Activated CD4-positive, alpha-beta T cell treated with anti-CD3 and anti-CD28 coated beads, Interleukin-2, amount 50 U/mL, for 48 hours (primary cell): ENCODE data around the gene PTTG1IP2.

ENCODE experiments used
- DNase-seq, 2 experiments: peaks; one replicate each; pipeline ENCODE4 v3.0.0-alpha.2; 2020

PTTG1IP2 gene

GRCh38 chr7:90484706-90485105 is 15.3 kb downstream of the PTTG1IP2 start:
- no peak for DNase-seq

GRCh38 chr7:90485734-90486316 is 16.4 kb downstream of the PTTG1IP2 start:
- DNase-seq, result no peak

GRCh38 chr7:90487808-90488207 is 18.4 kb downstream of the PTTG1IP2 start:
- no peak for DNase-seq

GRCh38 chr7:90488220-90488619 is 18.8 kb downstream of the PTTG1IP2 start:
- no peak for DNase-seq

GRCh38 chr7:90492250-90492649 is 22.8 kb downstream of the PTTG1IP2 start:
- DNase-seq, result no peak

- DNase-seq, result no peak
Measured at GRCh38 chr7:90495241-90495640, 25.8 kb downstream of the PTTG1IP2 start.

GRCh38 chr7:90502539-90502938 is 33.1 kb downstream of the PTTG1IP2 start:
- no peak for DNase-seq

- no peak for DNase-seq
Measured at GRCh38 chr7:90503367-90503766, 33.9 kb downstream of the PTTG1IP2 start.

- DNase-seq, result no peak
Measured at GRCh38 chr7:90507692-90508091, 38.3 kb downstream of the PTTG1IP2 start.

GRCh38 chr7:90511776-90512175 is 42.3 kb downstream of the PTTG1IP2 start:
- no peak for DNase-seq

GRCh38 chr7:90512821-90513254 is 43.4 kb downstream of the PTTG1IP2 start:
- no peak for DNase-seq

- DNase-seq, result no peak
Measured at GRCh38 chr7:90516257-90516656, 46.8 kb downstream of the PTTG1IP2 start.

GRCh38 chr7:90518630-90519029 is 49.2 kb downstream of the PTTG1IP2 start:
- no peak for DNase-seq

GRCh38 chr7:90520484-90520883 is 51.0 kb downstream of the PTTG1IP2 start:
- DNase-seq, result no peak

GRCh38 chr7:90530263-90530662 is 60.8 kb downstream of the PTTG1IP2 start:
- no peak for DNase-seq

- DNase-seq, result no peak
Measured at GRCh38 chr7:90532231-90532929, 62.9 kb downstream of the PTTG1IP2 start.

GRCh38 chr7:90536449-90536848 is 67.0 kb downstream of the PTTG1IP2 start:
- DNase-seq, result no peak

- DNase-seq, result no peak
Measured at GRCh38 chr7:90538405-90538804, 69.0 kb downstream of the PTTG1IP2 start.

- no peak for DNase-seq
Measured at GRCh38 chr7:90540406-90540805, 71.0 kb downstream of the PTTG1IP2 start.

GRCh38 chr7:90551036-90551435 is 81.6 kb downstream of the PTTG1IP2 start:
- DNase-seq, result no peak

- no peak for DNase-seq
Measured at GRCh38 chr7:90552521-90552920, 83.1 kb downstream of the PTTG1IP2 start.

GRCh38 chr7:90560730-90561129 is 91.3 kb downstream of the PTTG1IP2 start:
- DNase-seq, result no peak
